GM21529 (cell line): ENCODE results near the gene ACOX1.

Source experiments
- ATAC-seq: cut with Tn5 transposase; IDR thresholded peaks from one replicate; pipeline ENCODE4 v1.9.1; 2021; ENCODE audit not compliant: unreplicated experiment

The ACOX1 gene

GRCh38 chr17:75893305-75894048 lies 85.5 kb downstream of the ACOX1 start:
- no peak for ATAC-seq

DNA sequence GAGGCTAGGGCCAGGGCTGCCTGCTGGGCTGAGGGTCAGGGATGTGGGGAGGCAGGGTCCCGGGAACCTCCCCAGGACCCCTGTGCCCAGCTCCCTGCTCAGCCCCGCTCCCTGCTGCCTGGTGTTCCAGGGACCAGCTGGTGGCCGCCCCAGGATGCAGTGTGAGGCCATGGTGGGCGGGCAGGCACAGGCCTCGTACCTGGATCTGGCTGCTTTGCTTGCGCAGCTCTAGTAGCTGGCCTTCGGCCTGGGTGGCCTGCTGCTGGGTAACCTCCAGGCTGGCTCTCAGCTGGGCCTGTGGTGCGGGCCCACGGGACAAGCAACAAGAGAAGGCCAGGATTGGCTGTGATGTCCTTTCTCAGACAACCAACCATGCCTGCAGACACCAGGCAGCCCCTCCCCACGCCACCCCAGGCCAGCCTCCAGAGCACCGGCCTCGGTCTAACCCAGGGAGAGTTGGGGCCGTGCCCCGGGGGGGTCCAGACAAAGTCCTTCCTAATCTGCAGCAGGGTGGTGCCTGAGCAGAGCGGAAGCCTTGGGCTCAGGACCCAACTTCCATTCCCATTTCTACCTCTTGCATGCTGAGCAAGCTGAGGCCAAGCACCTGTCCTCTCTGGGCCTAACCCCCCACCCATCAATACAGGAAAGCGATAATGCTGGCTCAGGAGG lies 86.3 kb downstream of the ACOX1 start:
- no peak for ATAC-seq

- ATAC-seq = no peak
Observed at GRCh38 chr17:75891605-75892555, 87.1 kb downstream of the ACOX1 start.
